ENCODE results near the gene ZNF407.

ZNF407 gene

DNA sequence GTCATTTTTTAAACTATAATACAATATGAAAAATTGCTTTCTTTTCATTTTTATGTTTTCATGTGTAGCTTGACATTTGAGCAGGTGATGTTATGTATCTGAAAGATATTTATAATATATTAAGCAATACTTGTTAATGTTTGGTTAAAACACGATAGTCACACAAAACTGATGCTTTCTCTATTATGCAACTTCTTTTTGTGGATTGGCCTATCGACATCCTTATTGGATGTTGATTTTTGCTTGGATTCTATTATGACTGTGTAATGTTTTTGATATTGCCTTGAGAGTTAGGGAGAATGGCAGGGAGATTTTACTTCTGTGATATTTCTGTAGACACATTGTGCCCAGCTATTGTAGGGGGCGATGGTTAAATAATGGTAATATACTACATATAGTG is 128.0 kb downstream of the ZNF407 start:
- no peak for DNase-seq (ENCODE audit: low read depth in 1 of 2, low spot score in 1 of 2)
- TF ChIP-seq SPI1 (IDR thresholded peaks at IDR 0.05; ENCODE audit: borderline replicate concordance, low read depth) = no peak
- TF ChIP-seq, protein P1, sequence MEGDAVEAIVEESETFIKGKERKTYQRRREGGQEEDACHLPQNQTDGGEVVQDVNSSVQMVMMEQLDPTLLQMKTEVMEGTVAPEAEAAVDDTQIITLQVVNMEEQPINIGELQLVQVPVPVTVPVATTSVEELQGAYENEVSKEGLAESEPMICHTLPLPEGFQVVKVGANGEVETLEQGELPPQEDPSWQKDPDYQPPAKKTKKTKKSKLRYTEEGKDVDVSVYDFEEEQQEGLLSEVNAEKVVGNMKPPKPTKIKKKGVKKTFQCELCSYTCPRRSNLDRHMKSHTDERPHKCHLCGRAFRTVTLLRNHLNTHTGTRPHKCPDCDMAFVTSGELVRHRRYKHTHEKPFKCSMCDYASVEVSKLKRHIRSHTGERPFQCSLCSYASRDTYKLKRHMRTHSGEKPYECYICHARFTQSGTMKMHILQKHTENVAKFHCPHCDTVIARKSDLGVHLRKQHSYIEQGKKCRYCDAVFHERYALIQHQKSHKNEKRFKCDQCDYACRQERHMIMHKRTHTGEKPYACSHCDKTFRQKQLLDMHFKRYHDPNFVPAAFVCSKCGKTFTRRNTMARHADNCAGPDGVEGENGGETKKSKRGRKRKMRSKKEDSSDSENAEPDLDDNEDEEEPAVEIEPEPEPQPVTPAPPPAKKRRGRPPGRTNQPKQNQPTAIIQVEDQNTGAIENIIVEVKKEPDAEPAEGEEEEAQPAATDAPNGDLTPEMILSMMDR (IDR thresholded peaks at IDR 0.05; ENCODE audit: insufficient read depth, low read length) = no peak
- no peak for TF ChIP-seq GABPA (IDR thresholded peaks at IDR 0.05; ENCODE audit: low read depth)
- TF ChIP-seq, protein P2, sequence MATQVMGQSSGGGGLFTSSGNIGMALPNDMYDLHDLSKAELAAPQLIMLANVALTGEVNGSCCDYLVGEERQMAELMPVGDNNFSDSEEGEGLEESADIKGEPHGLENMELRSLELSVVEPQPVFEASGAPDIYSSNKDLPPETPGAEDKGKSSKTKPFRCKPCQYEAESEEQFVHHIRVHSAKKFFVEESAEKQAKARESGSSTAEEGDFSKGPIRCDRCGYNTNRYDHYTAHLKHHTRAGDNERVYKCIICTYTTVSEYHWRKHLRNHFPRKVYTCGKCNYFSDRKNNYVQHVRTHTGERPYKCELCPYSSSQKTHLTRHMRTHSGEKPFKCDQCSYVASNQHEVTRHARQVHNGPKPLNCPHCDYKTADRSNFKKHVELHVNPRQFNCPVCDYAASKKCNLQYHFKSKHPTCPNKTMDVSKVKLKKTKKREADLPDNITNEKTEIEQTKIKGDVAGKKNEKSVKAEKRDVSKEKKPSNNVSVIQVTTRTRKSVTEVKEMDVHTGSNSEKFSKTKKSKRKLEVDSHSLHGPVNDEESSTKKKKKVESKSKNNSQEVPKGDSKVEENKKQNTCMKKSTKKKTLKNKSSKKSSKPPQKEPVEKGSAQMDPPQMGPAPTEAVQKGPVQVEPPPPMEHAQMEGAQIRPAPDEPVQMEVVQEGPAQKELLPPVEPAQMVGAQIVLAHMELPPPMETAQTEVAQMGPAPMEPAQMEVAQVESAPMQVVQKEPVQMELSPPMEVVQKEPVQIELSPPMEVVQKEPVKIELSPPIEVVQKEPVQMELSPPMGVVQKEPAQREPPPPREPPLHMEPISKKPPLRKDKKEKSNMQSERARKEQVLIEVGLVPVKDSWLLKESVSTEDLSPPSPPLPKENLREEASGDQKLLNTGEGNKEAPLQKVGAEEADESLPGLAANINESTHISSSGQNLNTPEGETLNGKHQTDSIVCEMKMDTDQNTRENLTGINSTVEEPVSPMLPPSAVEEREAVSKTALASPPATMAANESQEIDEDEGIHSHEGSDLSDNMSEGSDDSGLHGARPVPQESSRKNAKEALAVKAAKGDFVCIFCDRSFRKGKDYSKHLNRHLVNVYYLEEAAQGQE (IDR thresholded peaks at IDR 0.05; ENCODE audit: insufficient replicate concordance, low read depth) = no peak
- no peak for TF ChIP-seq POLR2AphosphoS5 (IDR thresholded peaks at IDR 0.05; ENCODE audit: low read depth)
- Histone ChIP-seq H3K27ac (replicated peaks) (no peak overlapping the region), H3K4me3 (replicated peaks; ENCODE audit: insufficient read depth, low read length) (no peak overlapping the region), H3K27me3 (ENCODE audit: insufficient read depth, poor library complexity, severe bottlenecking) (no peaks in the 10 kb centered on the region)

DNA sequence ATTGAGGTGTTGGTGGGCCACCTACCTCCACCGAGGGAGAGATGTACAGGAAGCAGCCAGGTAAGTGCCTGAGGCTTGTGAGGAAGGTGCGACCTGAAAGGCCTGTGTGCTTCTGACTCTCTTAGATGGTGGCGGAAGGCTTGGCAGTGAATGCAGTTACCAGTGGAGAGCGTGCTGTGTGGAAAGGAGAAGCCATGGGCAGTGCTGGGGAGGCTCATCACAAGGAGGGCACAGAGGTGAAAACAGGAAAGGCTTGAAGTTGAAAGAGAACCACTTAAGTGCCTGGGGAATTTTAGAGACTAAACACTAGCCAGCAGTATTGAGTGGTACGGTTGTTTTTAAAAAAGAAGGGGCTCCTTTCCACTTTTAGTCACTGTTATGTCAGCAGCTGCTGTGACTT is 130.9 kb downstream of the ZNF407 start:
- Histone ChIP-seq H3K27ac (replicated peaks) (no peak overlapping the region), H3K4me3 (replicated peaks; ENCODE audit: insufficient read depth, low read length) (no peak overlapping the region), H3K27me3 (ENCODE audit: insufficient read depth, poor library complexity, severe bottlenecking) (no peaks in the 10 kb centered on the region)
- no peak for DNase-seq (ENCODE audit: low read depth in 1 of 2, low spot score in 1 of 2)
- no peak for TF ChIP-seq SPI1 (IDR thresholded peaks at IDR 0.05; ENCODE audit: borderline replicate concordance, low read depth)
- no peak for TF ChIP-seq GABPA (IDR thresholded peaks at IDR 0.05; ENCODE audit: low read depth)
- no peak for TF ChIP-seq POLR2AphosphoS5 (IDR thresholded peaks at IDR 0.05; ENCODE audit: low read depth)
- TF ChIP-seq, protein P1 (IDR thresholded peaks at IDR 0.05; ENCODE audit: insufficient read depth, low read length) = no peak
- TF ChIP-seq, protein P2 (IDR thresholded peaks at IDR 0.05; ENCODE audit: insufficient replicate concordance, low read depth) = no peak

DNA sequence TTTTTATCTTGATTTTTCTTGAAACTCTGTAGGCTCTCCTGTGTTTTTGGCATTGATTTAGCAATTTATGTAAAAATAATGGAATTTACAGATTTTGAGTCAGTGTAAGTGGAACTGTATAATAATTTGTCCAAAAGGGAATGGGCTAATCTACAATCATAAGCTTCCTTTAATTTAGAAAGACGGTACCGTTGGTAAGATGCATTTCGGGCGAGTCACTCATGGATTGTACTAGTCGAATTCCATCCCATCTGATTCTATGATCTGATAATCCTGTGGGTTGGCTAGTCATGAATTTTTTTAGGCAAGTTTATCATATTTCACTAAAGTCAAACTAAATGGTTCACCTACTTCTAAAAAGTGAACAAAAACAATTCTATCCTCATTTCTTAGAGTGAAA is 133.4 kb downstream of the ZNF407 start:
- no peak overlapping the region for H3K4me3 ChIP-seq (replicated peaks; ENCODE audit: insufficient read depth, low read length)
- DNase-seq (ENCODE audit: low read depth in 1 of 2, low spot score in 1 of 2) = no peak
- TF ChIP-seq SPI1 (IDR thresholded peaks at IDR 0.05; ENCODE audit: borderline replicate concordance, low read depth) = no peak
- no peak for TF ChIP-seq GABPA (IDR thresholded peaks at IDR 0.05; ENCODE audit: low read depth)
- TF ChIP-seq, protein P1 (IDR thresholded peaks at IDR 0.05; ENCODE audit: insufficient read depth, low read length) = no peak
- TF ChIP-seq, protein P2 (IDR thresholded peaks at IDR 0.05; ENCODE audit: insufficient replicate concordance, low read depth) = no peak
- no peak for TF ChIP-seq POLR2AphosphoS5 (IDR thresholded peaks at IDR 0.05; ENCODE audit: low read depth)
- no peak overlapping the region for H3K27ac ChIP-seq (replicated peaks)
- H3K27me3 ChIP-seq (ENCODE audit: insufficient read depth, poor library complexity, severe bottlenecking) = no peaks in the 10 kb centered on the region
